ENCODE results near the gene NPLOC4.

The NPLOC4 gene

GRCh38 chr17:81517339-81518112 lies 119.4 kb downstream of the NPLOC4 start:
- no peak for DNase-seq

- no peak for DNase-seq
Measured at GRCh38 chr17:81517009-81517338, 119.9 kb downstream of the NPLOC4 start.

GRCh38 chr17:81516439-81516838 lies 120.5 kb downstream of the NPLOC4 start:
- no peak for DNase-seq

GRCh38 chr17:81515530-81516041 lies 121.3 kb downstream of the NPLOC4 start:
- DNase-seq = no peak

- DNase-seq = peak; percentile 42
Measured at GRCh38 chr17:81514739-81515529, 122.0 kb downstream of the NPLOC4 start.

GRCh38 chr17:81514489-81514738 lies 122.5 kb downstream of the NPLOC4 start:
- DNase-seq = no peak

DNA sequence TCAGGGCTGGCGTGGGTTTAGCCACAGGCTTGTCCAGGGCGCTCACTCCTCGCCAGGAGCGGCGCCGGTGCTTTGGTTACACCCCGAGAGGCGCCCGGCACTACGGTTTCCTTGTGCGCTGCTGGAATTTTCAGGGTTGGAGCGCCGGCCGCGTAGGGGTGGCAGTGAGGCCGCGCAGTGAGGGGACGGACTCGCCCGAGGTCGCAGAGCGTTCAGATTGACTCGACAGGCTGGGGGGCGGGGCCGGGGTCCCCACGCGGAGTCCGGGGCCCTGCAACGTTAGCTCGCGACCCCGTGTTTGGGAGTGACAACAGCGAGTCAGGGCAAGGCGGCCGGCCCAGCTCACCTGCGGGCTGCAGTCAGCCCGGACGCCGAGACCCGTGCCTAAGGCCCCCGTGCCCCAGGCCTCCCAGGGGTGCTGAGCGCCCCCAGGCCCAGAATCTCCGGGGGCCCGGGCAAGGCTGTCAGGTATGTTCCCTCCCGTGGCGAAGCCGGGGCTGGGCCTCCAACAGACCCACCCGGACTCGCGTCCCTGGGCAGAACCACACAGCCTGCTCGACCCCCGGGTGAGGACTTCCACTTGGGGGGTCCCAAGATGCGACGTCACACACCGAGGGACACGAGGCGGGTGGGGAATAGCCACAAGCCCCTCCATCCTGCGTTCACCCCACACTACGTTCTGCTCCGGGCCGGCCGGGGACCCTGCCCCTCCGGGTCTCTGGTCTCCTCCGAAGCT lies 123.0 kb downstream of the NPLOC4 start:
- peak; percentile 40 for DNase-seq

- peak; percentile 45 for DNase-seq
Measured at GRCh38 chr17:81513372-81513752, 123.5 kb downstream of the NPLOC4 start.

DNA sequence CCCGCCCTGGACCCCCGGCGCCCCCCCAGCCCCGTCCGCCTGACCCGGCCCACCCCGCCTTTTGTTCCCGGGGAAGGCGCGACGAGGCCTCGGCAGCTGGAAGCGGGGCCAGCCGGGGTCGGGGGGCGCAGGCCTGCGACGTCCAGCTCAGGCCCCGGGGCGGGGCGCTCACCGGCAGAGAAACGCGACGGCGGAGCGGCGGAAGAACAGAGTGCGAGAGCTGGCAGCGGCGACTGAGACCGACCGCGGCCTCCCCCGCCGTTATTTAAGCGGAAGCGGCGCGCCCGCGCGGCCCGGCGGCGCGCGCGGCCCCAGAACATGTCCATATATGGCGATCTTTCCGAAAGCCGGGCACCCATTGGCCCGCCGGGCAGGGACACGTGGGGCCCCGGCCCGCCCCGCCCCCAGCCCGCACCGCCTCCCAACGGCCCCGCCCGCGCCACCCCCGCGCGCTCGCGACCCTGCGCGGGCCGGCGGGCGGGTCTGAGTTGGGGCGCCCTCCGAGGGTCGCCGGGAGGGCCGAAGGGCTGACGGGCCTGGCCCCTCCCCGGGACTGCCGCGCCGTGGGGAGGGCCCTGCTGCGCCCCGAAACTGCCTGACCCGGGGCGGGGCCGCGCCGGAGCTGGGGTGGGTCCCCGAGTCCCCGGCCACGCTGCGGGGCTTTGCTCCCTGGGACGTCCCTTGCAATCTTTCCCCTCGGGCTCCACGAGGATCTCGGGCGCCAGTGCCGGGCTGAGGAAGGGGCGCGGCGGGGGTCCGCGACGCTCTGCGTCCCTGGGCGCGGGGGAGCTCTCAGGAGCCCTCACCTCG lies 124.1 kb downstream of the NPLOC4 start, which contains the start of gene ACTG1:
ACTG1 (minus strand) TSS at position 238 of the 810 bp plus-strand sequence. CDS start 445 bp downstream, outside the sequence.
- peak; percentile 88 for DNase-seq

GRCh38 chr17:81511804-81512561 lies 124.9 kb downstream of the NPLOC4 start:
- no peak for DNase-seq

DNA sequence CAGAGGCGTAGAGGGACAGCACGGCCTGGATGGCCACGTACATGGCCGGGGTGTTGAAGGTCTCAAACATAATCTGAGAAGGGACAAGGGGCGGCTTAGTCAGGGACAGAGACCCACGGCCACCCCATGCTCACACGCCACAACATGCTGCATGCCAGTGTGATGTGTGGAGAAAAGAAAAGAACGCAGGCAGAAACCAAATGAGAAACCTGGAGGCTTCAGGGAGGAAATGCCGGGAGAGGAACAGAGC lies 125.4 kb downstream of the NPLOC4 start:
- DNase-seq = no peak

GRCh38 chr17:81510785-81511553 lies 125.9 kb downstream of the NPLOC4 start:
- peak; percentile 16 for DNase-seq

DNA sequence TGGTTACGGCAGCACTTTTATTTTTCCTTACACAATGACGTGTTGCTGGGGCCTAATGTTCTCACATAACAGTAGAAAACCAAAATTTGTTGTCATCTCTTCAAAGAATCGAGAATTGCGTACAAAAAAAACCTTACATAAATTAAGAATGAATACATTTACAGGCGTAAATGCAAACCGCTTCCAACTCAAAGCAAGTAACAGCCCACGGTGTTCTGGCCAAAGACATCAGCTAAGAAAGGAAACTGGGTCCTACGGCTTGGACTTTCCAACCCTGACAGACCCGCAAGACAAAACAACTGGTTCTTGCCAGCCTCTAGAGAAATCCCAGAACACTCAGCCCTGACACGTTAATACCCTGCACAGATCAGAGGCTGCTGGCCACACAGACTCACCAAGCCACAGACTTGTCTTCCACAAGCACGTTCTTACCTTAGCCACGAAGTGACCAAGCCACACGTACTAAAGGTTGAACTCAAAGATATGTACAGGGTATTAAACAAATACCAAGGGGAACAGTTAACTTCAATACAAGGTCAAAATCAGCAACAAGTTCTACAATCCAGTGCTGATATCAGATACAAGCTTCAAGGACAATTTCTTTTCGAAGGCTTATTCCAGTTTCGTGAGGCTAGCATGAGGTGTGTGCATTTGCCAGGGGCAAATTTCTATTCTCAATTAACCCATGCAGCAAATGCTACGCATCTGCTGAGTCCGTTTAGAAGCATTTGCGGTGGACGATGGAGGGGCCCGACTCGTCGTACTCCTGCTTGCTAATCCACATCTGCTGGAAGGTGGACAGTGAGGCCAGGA lies 126.7 kb downstream of the NPLOC4 start:
- DNase-seq = no peak

GRCh38 chr17:81509207-81509971 lies 127.5 kb downstream of the NPLOC4 start:
- no peak for DNase-seq

- DNase-seq = no peak
Measured at GRCh38 chr17:81508639-81509206, 128.2 kb downstream of the NPLOC4 start.

Measured in effector CD8-positive, alpha-beta T cell (primary cell).